Inferior parietal cortex (tissue), 1 donor: ENCODE results near the gene EML1.

Experiments
- DNase-seq: peaks from one replicate; pipeline ENCODE4 v3.0.0-alpha.2; 2016; ENCODE audit errors: extremely low spot score

Gene EML1

DNA sequence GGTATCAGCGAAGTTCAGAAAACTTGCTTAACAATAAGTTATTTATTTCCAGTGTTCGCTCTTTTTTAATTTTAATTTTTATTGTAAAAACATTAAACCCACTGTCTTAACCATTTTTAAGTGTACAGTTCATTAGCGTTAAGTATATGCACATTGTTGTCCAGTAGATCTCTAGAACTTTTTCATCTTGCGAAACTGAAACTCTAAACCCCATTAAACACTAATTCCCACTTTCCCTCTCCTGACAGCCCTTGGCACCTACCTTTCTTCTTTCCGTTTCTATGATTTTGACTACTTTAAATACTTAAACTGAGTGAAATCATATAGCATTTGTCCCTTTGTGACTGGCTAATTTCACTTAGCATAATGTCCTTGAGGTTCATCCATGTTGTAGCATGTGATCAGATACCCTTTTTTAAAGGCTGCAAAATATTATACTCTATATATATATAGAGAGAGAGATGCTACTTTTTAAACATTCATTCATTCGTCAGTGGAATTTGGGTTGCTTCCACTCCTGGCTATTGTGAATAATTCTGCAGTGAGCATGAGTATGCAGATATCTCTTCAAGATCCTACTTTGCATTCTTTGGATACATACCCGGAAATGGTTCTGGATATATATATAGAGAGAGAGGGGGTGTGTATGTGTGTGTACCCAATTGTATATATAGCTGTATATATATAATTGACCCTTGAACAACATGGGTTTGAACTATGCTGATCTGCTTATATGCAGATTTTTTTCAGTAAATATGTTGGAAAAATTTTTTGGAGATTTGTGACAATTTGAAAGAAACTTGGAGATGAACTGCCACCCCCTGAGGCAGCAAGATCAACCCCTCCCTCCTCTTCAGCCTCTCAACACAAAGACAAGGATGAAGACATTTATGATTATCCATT, 197.3 kb downstream of the EML1 start:
- no peak for DNase-seq

DNA sequence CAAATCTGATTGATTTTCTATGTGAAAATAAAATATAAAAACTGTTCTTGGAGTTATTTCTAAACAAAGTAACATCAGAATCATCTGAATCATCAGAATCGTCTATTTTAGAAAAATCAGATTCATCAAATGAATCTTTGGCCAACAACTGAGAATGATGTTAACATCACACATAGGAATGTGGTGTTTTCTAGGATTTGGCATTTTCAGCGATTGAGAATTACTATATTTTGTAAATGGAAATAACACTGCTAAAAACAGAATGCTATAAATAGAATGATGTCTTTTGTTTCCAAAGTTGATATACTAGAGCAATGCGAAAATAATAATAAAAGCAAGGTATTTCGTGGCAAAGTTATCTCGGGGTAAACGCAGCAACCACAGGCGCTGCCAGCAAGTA, 198.1 kb downstream of the EML1 start:
- DNase-seq = no peak
